Measurements from ENCODE around the gene IGSF22. TPM values are rescaled to one million over a fixed set of nuclear protein-coding genes. Genes with fewer than 3 reads are reported as not detected.

IGSF22 gene
- total and polyA plus RNA-seq, 2 of the 13 experiments (the other 11 are each of a cell fraction or from before 2014, with no cell fraction given), result not detected

- TF ChIP-seq UBTF (CRISPR knock-in tag; IDR thresholded peaks at IDR 0.05), result no peak
- no peak for TF ChIP-seq TMF1 (CRISPR knock-in tag; IDR thresholded peaks at IDR 0.05; ENCODE audit: low read depth)
- TF ChIP-seq ZNF160 (CRISPR knock-in tag; IDR thresholded peaks at IDR 0.05), result no peak
These were observed 16.6 kb downstream of the IGSF22 start (continued) for GRCh38 chr11:18709414-18709813.

GRCh38 chr11:18707811-18708340 is 18.1 kb downstream of the IGSF22 start:
- ATAC-seq (no peak), DNase-seq (ENCODE audit: low spot score) (no peak), FAIRE-seq (no peak)
- Histone ChIP-seq H3K9me3 (ENCODE audit: low read length) (no peaks in the 10 kb centered on the region), H3K79me2 (ENCODE audit: insufficient read depth, low read length) (no peaks in the 10 kb centered on the region), H3K4me1 (ENCODE audit: insufficient read depth, low read length) (no peaks in the 10 kb centered on the region), H2AFZ (ENCODE audit: low read length) (no peak overlapping the region), H3K9ac (ENCODE audit: insufficient read depth, low read depth, low read length) (no peak overlapping the region), H3K36me3 (replicated peaks in 1 of 2; ENCODE audit: control insufficient read depth in 1 of 2, insufficient read depth in 2 of 2, low read length in 2 of 2) (no peaks in the 10 kb centered on the region), H3K4me3 (replicated peaks in 1 of 3; ENCODE audit: insufficient read depth in 1 of 3, low read depth in 2 of 3, low read length in 3 of 3) (no peak overlapping the region), H3K27me3 (ENCODE audit: control insufficient read depth in 1 of 2, insufficient read depth in 2 of 2, low read length in 2 of 2) (peaks cover 1 to 81% of the 10 kb centered on the region in 2 experiments), H4K20me1 (ENCODE audit: insufficient read depth, low read length) (no peaks in the 10 kb centered on the region), H3K27ac (ENCODE audit: extremely low read length, insufficient read depth, low read length) (no peak overlapping the region), H3K4me2 (ENCODE audit: low read depth, low read length) (no peak overlapping the region)
- no peak for TF ChIP-seq NR2F6 (IDR thresholded peaks at IDR 0.05)
- TF ChIP-seq NR2F6 (CRISPR knock-in tag; IDR thresholded peaks at IDR 0.05), result no peak
- no peak for TF ChIP-seq ZNF841 (CRISPR knock-in tag; IDR thresholded peaks at IDR 0.05; ENCODE audit: borderline replicate concordance)
- CTCF ChIA-PET (ENCODE audit: low intra/inter-chr PET ratio, low total read pairs), result no interaction called here
- in situ Hi-C loops (cut with HindIII; ENCODE audit: extremely low pct_ligation_motif_present, low pct_unique_long_range_greater_than_20kb) (no loop called here), intact Hi-C loops (cut with micrococcal nuclease; ENCODE audit: unreplicated experiment) (no loop called here)
- no TSS peak for BruUV-seq (replicated peaks)
- POLR2A ChIA-PET, result no interaction called here
- 38% methylated on average over 9 of the region's 12 CpGs for WGBS (ENCODE audit: low lambda C conversion rate)

All from HepG2 (cell line).